ENCODE results near the gene TMPRSS11F.

Gene TMPRSS11F

GRCh38 chr4:68077301-68077700 lies 52.4 kb downstream of the TMPRSS11F start:
- DNase-seq: no peak

GRCh38 chr4:68076194-68076593 lies 53.5 kb downstream of the TMPRSS11F start:
- no peak for DNase-seq

DNA sequence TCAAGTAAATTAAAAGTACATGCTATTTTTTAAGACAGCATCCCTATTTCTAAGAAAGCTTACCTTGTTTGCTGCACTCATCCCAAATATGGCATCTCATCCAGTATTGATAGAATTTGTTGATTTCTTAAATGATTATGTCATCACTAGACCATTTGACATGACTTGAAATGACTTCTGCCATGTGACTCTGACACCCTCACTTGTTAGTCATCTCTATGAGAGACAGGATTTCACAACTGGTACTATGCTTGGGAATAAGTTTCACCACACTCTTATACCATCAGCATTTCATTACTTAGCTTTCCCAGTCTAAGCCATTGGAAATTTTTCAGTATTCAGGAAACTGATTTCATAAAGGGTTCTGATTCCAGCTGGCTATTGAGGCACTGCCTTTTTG lies 55.3 kb downstream of the TMPRSS11F start:
- no peak for DNase-seq

DNA sequence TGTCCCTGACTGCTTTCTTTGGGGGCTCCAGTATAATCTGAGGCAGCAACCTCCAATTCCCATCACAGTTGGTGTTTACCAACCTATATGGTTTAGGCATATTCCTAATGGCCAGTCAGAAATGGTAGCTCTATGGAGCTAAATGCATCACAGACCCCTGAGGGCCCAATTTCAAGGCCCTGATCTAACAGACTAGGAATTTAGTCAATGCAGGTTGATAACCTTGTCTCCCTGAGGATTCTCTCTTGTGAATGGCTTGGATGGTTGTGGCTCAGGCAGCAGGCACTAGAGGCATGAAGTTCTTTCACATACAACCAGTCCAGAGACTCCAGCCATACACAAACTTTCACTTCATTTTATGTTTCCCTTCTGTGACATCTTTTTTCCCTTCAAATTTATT lies 59.4 kb downstream of the TMPRSS11F start:
- no peak for DNase-seq

DNA sequence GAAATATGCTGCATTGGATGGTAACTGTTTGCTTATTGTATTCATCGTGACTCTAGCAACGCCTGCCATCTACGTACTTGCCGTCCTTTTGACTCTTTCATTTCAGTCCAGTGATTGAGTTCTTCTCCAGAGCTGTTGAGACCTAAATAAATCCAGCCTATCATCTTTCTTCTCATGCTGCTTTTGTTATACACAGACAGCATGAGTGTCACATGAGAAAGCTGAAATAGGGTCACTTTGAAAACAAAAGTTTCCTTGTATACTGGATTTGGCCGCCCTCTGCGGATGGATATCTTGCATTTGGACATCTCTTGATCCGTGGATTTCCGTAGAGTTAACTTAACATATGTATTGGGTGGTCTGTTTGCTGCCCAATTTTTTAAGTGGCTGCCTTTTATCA lies 67.2 kb downstream of the TMPRSS11F start:
- no peak for DNase-seq

GRCh38 chr4:68038272-68038671 lies 91.4 kb downstream of the TMPRSS11F start:
- DNase-seq: no peak

- DNase-seq: no peak
These were observed 108.5 kb downstream of the TMPRSS11F start for GRCh38 chr4:68021185-68021584.

GRCh38 chr4:68011684-68012083 lies 118.0 kb downstream of the TMPRSS11F start:
- no peak for DNase-seq
